Measurements from ENCODE around the gene GFER.
"Not testable (repeated sequence)": the region's sequence is repeated elsewhere in the genome, so short reads cannot be mapped to it uniquely, and the experiment has no call there.

GFER gene

GRCh38 chr16:2029350-2029749 is 45.4 kb downstream of the GFER start:
- DNase-seq, result no peak

- no peak for DNase-seq
Observed at GRCh38 chr16:2030036-2030435, 46.0 kb downstream of the GFER start.

- no peak for DNase-seq
Observed at GRCh38 chr16:2031081-2031577, 47.1 kb downstream of the GFER start.

- DNase-seq, result no peak
Observed at GRCh38 chr16:2032285-2033056, 48.5 kb downstream of the GFER start.

GRCh38 chr16:2033057-2033908 is 49.3 kb downstream of the GFER start:
- DNase-seq, result no peak

GRCh38 chr16:2033909-2034695 is 50.1 kb downstream of the GFER start:
- DNase-seq, result not testable (repeated sequence)

- DNase-seq, result no peak
Observed at GRCh38 chr16:2034696-2035430, 50.9 kb downstream of the GFER start.

- no peak for DNase-seq
Observed at GRCh38 chr16:2035431-2036199, 51.6 kb downstream of the GFER start.

GRCh38 chr16:2036200-2036966 is 52.4 kb downstream of the GFER start:
- no peak for DNase-seq

- DNase-seq, result no peak
Observed at GRCh38 chr16:2037115-2037514, 53.1 kb downstream of the GFER start.
